Measurements from ENCODE around the gene SPPL2A. TPM values are rescaled to one million over a fixed set of nuclear protein-coding genes. Genes with fewer than 3 reads are reported as not detected.

The SPPL2A gene
- total and polyA plus RNA-seq, 2 of the 13 experiments (the other 11 are each of a cell fraction or from before 2014, with no cell fraction given), result 80.5 to 105 TPM

GRCh38 chr15:50710585-50710984 is 54.9 kb downstream of the SPPL2A start:
- H3K9me3 ChIP-seq (ENCODE audit: low read length), result no peaks in the 10 kb centered on the region
- H3K4me3 ChIP-seq (replicated peaks in 1 of 3; ENCODE audit: insufficient read depth in 1 of 3, low read depth in 2 of 3, low read length in 3 of 3), result no peak overlapping the region
- no peaks in the 10 kb centered on the region for H3K4me1 ChIP-seq (ENCODE audit: insufficient read depth, low read length)
- in situ Hi-C loops (cut with HindIII; ENCODE audit: extremely low pct_ligation_motif_present, low pct_unique_long_range_greater_than_20kb) (no loop called here), intact Hi-C loops (cut with micrococcal nuclease; ENCODE audit: unreplicated experiment) (no loop called here)
- no peak overlapping the region for H3K4me2 ChIP-seq (ENCODE audit: low read depth, low read length)
- no peak for DNase-seq (ENCODE audit: low spot score)
- BruUV-seq (replicated peaks), result no TSS peak
- no peak overlapping the region for H3K27ac ChIP-seq (ENCODE audit: extremely low read length, insufficient read depth, low read length)
- no peaks in the 10 kb centered on the region for H3K27me3 ChIP-seq (ENCODE audit: control insufficient read depth in 1 of 2, insufficient read depth in 2 of 2, low read length in 2 of 2)
- H3K36me3 ChIP-seq (replicated peaks in 1 of 2; ENCODE audit: control insufficient read depth in 1 of 2, insufficient read depth in 2 of 2, low read length in 2 of 2), result peaks cover 0 to 12% of the 10 kb centered on the region in 2 experiments; a peak in 4 of 5 replicates
- ChIA-PET POLR2A (interaction anchor here (0.7 kb wide), 1 partner anchor 151 kb away, joined by 3 read pairs; no protein-coding TSS in a partner anchor), CTCF (ENCODE audit: low intra/inter-chr PET ratio, low total read pairs) (no interaction called here)
- TF ChIP-seq SRSF4 (IDR thresholded peaks at IDR 0.05; ENCODE audit: low read depth, low read length, poor library complexity, severe bottlenecking), result no peak
- TF ChIP-seq SP4 (CRISPR knock-in tag; IDR thresholded peaks at IDR 0.05), result no peak
- no peak for TF ChIP-seq SYNCRIP (IDR thresholded peaks at IDR 0.05; ENCODE audit: insufficient read depth, low read depth, low read length)
- no peak for TF ChIP-seq ZNF672 (CRISPR knock-in tag; IDR thresholded peaks at IDR 0.05)
- no peak for TF ChIP-seq ETV5 (CRISPR knock-in tag; IDR thresholded peaks at IDR 0.05; ENCODE audit: borderline replicate concordance)
- TF ChIP-seq SOX5 (CRISPR knock-in tag; IDR thresholded peaks at IDR 0.05; ENCODE audit: borderline replicate concordance), result no peak
- no peak for TF ChIP-seq ZNF768 (CRISPR knock-in tag; IDR thresholded peaks at IDR 0.05)
- no peak for TF ChIP-seq ESRRA (CRISPR knock-in tag; IDR thresholded peaks at IDR 0.05; ENCODE audit: low read depth)
- TF ChIP-seq ARID2 (CRISPR knock-in tag; IDR thresholded peaks at IDR 0.05; ENCODE audit: borderline replicate concordance), result no peak
- FAIRE-seq, result no peak
- H3K9ac ChIP-seq (ENCODE audit: insufficient read depth, low read depth, low read length), result no peak overlapping the region
- no peak overlapping the region for H2AFZ ChIP-seq (ENCODE audit: low read length)
- no peaks in the 10 kb centered on the region for H3K79me2 ChIP-seq (ENCODE audit: insufficient read depth, low read length)
- H4K20me1 ChIP-seq (ENCODE audit: insufficient read depth, low read length), result no peaks in the 10 kb centered on the region
- no peak for ATAC-seq

- H3K36me3 ChIP-seq (replicated peaks in 1 of 2; ENCODE audit: control insufficient read depth in 1 of 2, insufficient read depth in 2 of 2, low read length in 2 of 2), result peaks cover 0 to 7% of the 10 kb centered on the region in 2 experiments; a peak in 3 of 5 replicates
- H3K27me3 ChIP-seq (ENCODE audit: control insufficient read depth in 1 of 2, insufficient read depth in 2 of 2, low read length in 2 of 2), result no peaks in the 10 kb centered on the region
- POLR2A ChIA-PET, result no interaction called here
- ATAC-seq (no peak), DNase-seq (ENCODE audit: low spot score) (no peak), FAIRE-seq (no peak)
- H3K4me2 ChIP-seq (ENCODE audit: low read depth, low read length), result no peak overlapping the region
- WGBS (ENCODE audit: low lambda C conversion rate), result 95% methylated on average over 3 of the region's 3 CpGs
- CTCF ChIA-PET (ENCODE audit: low intra/inter-chr PET ratio, low total read pairs), result no interaction called here
- H2AFZ ChIP-seq (ENCODE audit: low read length), result no peak overlapping the region
- H3K27ac ChIP-seq (ENCODE audit: extremely low read length, insufficient read depth, low read length), result no peak overlapping the region
- no peak overlapping the region for H3K4me3 ChIP-seq (replicated peaks in 1 of 3; ENCODE audit: insufficient read depth in 1 of 3, low read depth in 2 of 3, low read length in 3 of 3)
- intact Hi-C loops (cut with micrococcal nuclease; ENCODE audit: unreplicated experiment), result no loop called here
- H3K79me2 ChIP-seq (ENCODE audit: insufficient read depth, low read length), result no peaks in the 10 kb centered on the region
- TF ChIP-seq CC2D1A (CRISPR knock-in tag; IDR thresholded peaks at IDR 0.05) (no peak), BHLHE40 (IDR thresholded peaks at IDR 0.05; ENCODE audit: low read length) (no peak), ZFP62 (CRISPR knock-in tag; IDR thresholded peaks at IDR 0.05) (no peak), ZNF746 (CRISPR knock-in tag; IDR thresholded peaks at IDR 0.05) (no peak), HNF4A (CRISPR knock-in tag; IDR thresholded peaks at IDR 0.05) (no peak), BRD4 (CRISPR knock-in tag; IDR thresholded peaks at IDR 0.05) (no peak), ATF4 (CRISPR knock-in tag; IDR thresholded peaks at IDR 0.05) (no peak), FOSL1 (CRISPR knock-in tag; IDR thresholded peaks at IDR 0.05; ENCODE audit: borderline replicate concordance) (no peak), RFXANK (CRISPR knock-in tag; IDR thresholded peaks at IDR 0.05) (no peak)
- no peaks in the 10 kb centered on the region for H3K9me3 ChIP-seq (ENCODE audit: low read length)
- in situ Hi-C loops (cut with HindIII; ENCODE audit: extremely low pct_ligation_motif_present, low pct_unique_long_range_greater_than_20kb), result no loop called here
- no peaks in the 10 kb centered on the region for H4K20me1 ChIP-seq (ENCODE audit: insufficient read depth, low read length)
- H3K9ac ChIP-seq (ENCODE audit: insufficient read depth, low read depth, low read length), result no peak overlapping the region
- no TSS peak for BruUV-seq (replicated peaks)
- no peaks in the 10 kb centered on the region for H3K4me1 ChIP-seq (ENCODE audit: insufficient read depth, low read length)
Measured at GRCh38 chr15:50707878-50708427, 57.6 kb downstream of the SPPL2A start.

Data from HepG2 (cell line).